C4-2B (cell line): ENCODE data around the gene LEMD2.

Source experiments
- CTCF ChIP-seq: fragments of 450-650 bp; conservative IDR thresholded peaks from 2 replicates; pipeline ENCODE4 v1.5.1; 2017; ENCODE audit warnings: mild to moderate bottlenecking
- ZFX ChIP-seq: fragments of 450-650 bp; IDR thresholded peaks from 2 replicates; pipeline ENCODE4 v1.6.1; 2017

GRCh38 chr6:33729059-33729458 is 59.9 kb downstream of the LEMD2 start:
- TF ChIP-seq CTCF = no peak
- no peak for TF ChIP-seq ZFX
